AG10803 (cell line): ENCODE results near the gene COCH.
A peak's percentile ranks its signal among the peaks of the same experiment; 100 is the strongest.
"Not testable (repeated sequence)": the region's sequence is repeated elsewhere in the genome, so short reads cannot be mapped to it uniquely, and the experiment has no call there.

Source experiments
- DNase-seq: peaks from one replicate; pipeline ENCODE4 v3.0.0; 2010; ENCODE audit warnings: low read depth
- H3K4me3 ChIP-seq: 2 replicates; pipeline ENCODE4 v1.5.1; 2011; ENCODE audit warnings: mild to moderate bottlenecking, low read length, control low read depth
- CTCF ChIP-seq: conservative IDR thresholded peaks from 2 replicates; pipeline ENCODE4 v1.5.1; 2011; ENCODE audit warnings: mild to moderate bottlenecking, low read length, control low read depth, inconsistent platforms

COCH gene

GRCh38 chr14:30885840-30886740, 11.7 kb downstream of the COCH start:
- no peak for TF ChIP-seq CTCF
- H3K4me3 ChIP-seq, result no peak overlapping the region
- DNase-seq, result peak; percentile 40

GRCh38 chr14:30888480-30889243, 14.3 kb downstream of the COCH start:
- DNase-seq, result no peak
- no peak for TF ChIP-seq CTCF

GRCh38 chr14:30889244-30889594, 14.9 kb downstream of the COCH start:
- no peak overlapping the region for H3K4me3 ChIP-seq
- no peak for DNase-seq
- TF ChIP-seq CTCF, result no peak

More at GRCh38 chr14:30888480-30889243, 14.3 kb downstream of the COCH start:
- H3K4me3 ChIP-seq, result no peak overlapping the region

- no peak overlapping the region for H3K4me3 ChIP-seq
- TF ChIP-seq CTCF, result no peak
- no peak for DNase-seq
Measured at GRCh38 chr14:30893819-30894218, 19.5 kb downstream of the COCH start.

GRCh38 chr14:30894923-30895515, 20.7 kb downstream of the COCH start:
- no peak for TF ChIP-seq CTCF
- DNase-seq, result no peak

GRCh38 chr14:30896435-30896834, 22.1 kb downstream of the COCH start:
- H3K4me3 ChIP-seq, result no peak overlapping the region
- DNase-seq, result no peak
- no peak for TF ChIP-seq CTCF

More at GRCh38 chr14:30894923-30895515, 20.7 kb downstream of the COCH start:
- H3K4me3 ChIP-seq, result no peak overlapping the region

GRCh38 chr14:30897121-30897520, 22.8 kb downstream of the COCH start:
- not testable (repeated sequence) for H3K4me3 ChIP-seq, DNase-seq
